HepG2 (cell line): Measurements from ENCODE around the gene VPS29. TPM values are rescaled to one million over a fixed set of nuclear protein-coding genes. Genes with fewer than 3 reads are reported as not detected.
A peak's percentile ranks its signal among the peaks of the same experiment; 100 is the strongest.

ENCODE experiments used
- ARNT ChIP-seq: fragments of 450-650 bp; IDR thresholded peaks from 2 replicates; pipeline ENCODE4 v1.6.1; 2017
- DNMT1 ChIP-seq: sonication (generic); formaldehyde crosslinking; IDR thresholded peaks from 2 replicates; pipeline ENCODE4 v1.5.1; 2020; ENCODE audit warnings: mild to moderate bottlenecking, missing genetic modification reagents
- E2F2 ChIP-seq: sonication (generic); formaldehyde crosslinking; IDR thresholded peaks from 2 replicates; pipeline ENCODE4 v1.4.0; 2020; ENCODE audit warnings: missing genetic modification reagents, borderline replicate concordance
- KMT2A ChIP-seq: sonication (generic); formaldehyde crosslinking; IDR thresholded peaks from 2 replicates; pipeline ENCODE4 v1.4.0; 2020; ENCODE audit warnings: missing genetic modification reagents
- NONO ChIP-seq, 2 experiments: fragments of 450-650 bp in 1 of 2; sonication (generic) in 1 of 2; formaldehyde crosslinking in 1 of 2; IDR thresholded peaks in 1 of 2; conservative IDR thresholded peaks in 1 of 2; 2 replicates each; pipeline versions ENCODE4 v1.6.1 to v1.8.0; 2017 to 2022; ENCODE audit warnings: mild to moderate bottlenecking in 1 of 2, missing genetic modification reagents in 1 of 2, moderate library complexity in 1 of 2
- PAX8 ChIP-seq: sonication (generic); formaldehyde crosslinking; IDR thresholded peaks from 2 replicates; pipeline ENCODE4 v1.8.0; 2022; ENCODE audit warnings: mild to moderate bottlenecking, missing genetic modification reagents, borderline replicate concordance
- PRDM10 ChIP-seq: sonication (generic); formaldehyde crosslinking; IDR thresholded peaks from 2 replicates; pipeline ENCODE4 v1.4.0; 2020; ENCODE audit warnings: low read depth, missing genetic modification reagents
- SIN3A ChIP-seq: IDR thresholded peaks from 2 replicates; pipeline ENCODE4 v1.6.1; 2011; ENCODE audit warnings: low read depth, mild to moderate bottlenecking, control low read depth, low read length, borderline replicate concordance
- SRY ChIP-seq: sonication (generic); formaldehyde crosslinking; IDR thresholded peaks from 2 replicates; pipeline ENCODE4 v1.8.0; 2022; ENCODE audit warnings: mild to moderate bottlenecking, missing genetic modification reagents
- TARDBP ChIP-seq: sonication (generic); formaldehyde crosslinking; IDR thresholded peaks from 2 replicates; pipeline ENCODE4 v1.8.0; 2022; ENCODE audit warnings: mild to moderate bottlenecking, missing genetic modification reagents
- ZBTB2 ChIP-seq: sonication (generic); formaldehyde crosslinking; IDR thresholded peaks from 2 replicates; pipeline ENCODE4 v1.8.0; 2022; ENCODE audit warnings: low read depth, missing genetic modification reagents
- ZBTB8A ChIP-seq: sonication (generic); formaldehyde crosslinking; IDR thresholded peaks from 2 replicates; pipeline ENCODE4 v1.4.0; 2020; ENCODE audit warnings: mild to moderate bottlenecking, low read depth, missing genetic modification reagents, borderline replicate concordance
- ZFP36L1 ChIP-seq: sonication (generic); formaldehyde crosslinking; IDR thresholded peaks from 2 replicates; pipeline ENCODE4 v1.8.0; 2022; ENCODE audit warnings: mild to moderate bottlenecking, missing genetic modification reagents, moderate library complexity
- ZNF446 ChIP-seq: sonication (generic); formaldehyde crosslinking; IDR thresholded peaks from 2 replicates; pipeline ENCODE4 v1.5.0; 2020; ENCODE audit warnings: mild to moderate bottlenecking, missing genetic modification reagents
- ZNF484 ChIP-seq: sonication (generic); formaldehyde crosslinking; IDR thresholded peaks from 2 replicates; pipeline ENCODE4 v1.5.1; 2020; ENCODE audit warnings: mild to moderate bottlenecking, low read depth, missing genetic modification reagents, borderline replicate concordance
- ZNF513 ChIP-seq: sonication (generic); formaldehyde crosslinking; conservative IDR thresholded peaks from 2 replicates; pipeline ENCODE4 v1.5.0; 2020; ENCODE audit warnings: missing genetic modification reagents
- ZNF552 ChIP-seq: sonication (generic); formaldehyde crosslinking; IDR thresholded peaks from 2 replicates; pipeline ENCODE4 v1.9.0; 2022; ENCODE audit warnings: missing genetic modification reagents, mild to moderate bottlenecking, borderline replicate concordance
- polyA plus RNA-seq, 8 experiments: library from polyadenylated mRNA; depleted of rRNA in 3 of 8; stranded (reverse) in 7 of 8; unstranded in 1 of 8; fragments of >200 nt; fragmentation: Illumina TruSeq in 4 of 8; extraction: Trizol in 4 of 8; gene quantifications; 2 replicates each; pipeline versions ENCODE4 v1.2.1 to v1.2.3, GENCODE V29; 2011 to 2016; ENCODE audit warnings: low read depth in 4 of 8, missing spikeins in 1 of 8, mixed read lengths in 1 of 8; ENCODE audit not compliant: insufficient read depth in 1 of 8
- total RNA-seq, 5 experiments: library from RNA; depleted of rRNA; stranded (reverse); fragments of >200 nt; fragmentation: Illumina TruSeq; extraction: Trizol; gene quantifications; 2 replicates each; pipeline ENCODE4 v1.2.3, GENCODE V29; 2016; ENCODE audit warnings: low read depth in 1 of 5

The VPS29 gene
- total and polyA plus RNA-seq, 2 of the 13 experiments (the other 11 are each of a cell fraction or from before 2014, with no cell fraction given), result 107 to 114 TPM

GRCh38 chr12:110501752-110502738 is at the start of gene VPS29, which contains the start of gene RAD9B (continued):
- TF ChIP-seq PRDM10 (CRISPR knock-in tag) (peak; percentile 48; the same call in 1 of the 2 replicates), ZNF513 (CRISPR knock-in tag) (no peak), ZBTB2 (CRISPR knock-in tag) (peak; percentile 89), KMT2A (CRISPR knock-in tag) (peak; percentile 96), PAX8 (CRISPR knock-in tag) (peak; percentile 93; the same call in 1 of the 2 replicates), ZNF552 (CRISPR knock-in tag) (peak; percentile 98), DNMT1 (CRISPR knock-in tag) (0 out of 2 replicates have a peak, but pooled peaks have one; percentile 41), SIN3A (peak; percentile 85; the same call in 1 of the 2 replicates), ZNF446 (CRISPR knock-in tag) (peak; percentile 88), ZFP36L1 (CRISPR knock-in tag) (peak; percentile 99), ZBTB8A (CRISPR knock-in tag) (peak; percentile 89; the same call in 1 of the 2 replicates), TARDBP (CRISPR knock-in tag) (peak; percentile 86; the same call in 1 of the 2 replicates), NONO (IDR thresholded peaks at IDR 0.05) (no peak), NONO (CRISPR knock-in tag; conservative IDR thresholded peaks at IDR 0.05) (peak; percentile 73), ZNF484 (CRISPR knock-in tag) (no peak), ARNT (no peak), SRY (0 out of 2 replicates have a peak, but pooled peaks have one; percentile 95), E2F2 (CRISPR knock-in tag) (peak; percentile 65; the same call in 1 of the 2 replicates)
